Hepatic stellate cell (primary cell): Measurements from ENCODE around the gene EZH1.
"Not testable (repeated sequence)": the region's sequence is repeated elsewhere in the genome, so short reads cannot be mapped to it uniquely, and the experiment has no call there.

Experiments used
- DNase-seq: peaks from one replicate; pipeline ENCODE4 v3.0.0; 2011; ENCODE audit warnings: low spot score

Gene EZH1

DNA sequence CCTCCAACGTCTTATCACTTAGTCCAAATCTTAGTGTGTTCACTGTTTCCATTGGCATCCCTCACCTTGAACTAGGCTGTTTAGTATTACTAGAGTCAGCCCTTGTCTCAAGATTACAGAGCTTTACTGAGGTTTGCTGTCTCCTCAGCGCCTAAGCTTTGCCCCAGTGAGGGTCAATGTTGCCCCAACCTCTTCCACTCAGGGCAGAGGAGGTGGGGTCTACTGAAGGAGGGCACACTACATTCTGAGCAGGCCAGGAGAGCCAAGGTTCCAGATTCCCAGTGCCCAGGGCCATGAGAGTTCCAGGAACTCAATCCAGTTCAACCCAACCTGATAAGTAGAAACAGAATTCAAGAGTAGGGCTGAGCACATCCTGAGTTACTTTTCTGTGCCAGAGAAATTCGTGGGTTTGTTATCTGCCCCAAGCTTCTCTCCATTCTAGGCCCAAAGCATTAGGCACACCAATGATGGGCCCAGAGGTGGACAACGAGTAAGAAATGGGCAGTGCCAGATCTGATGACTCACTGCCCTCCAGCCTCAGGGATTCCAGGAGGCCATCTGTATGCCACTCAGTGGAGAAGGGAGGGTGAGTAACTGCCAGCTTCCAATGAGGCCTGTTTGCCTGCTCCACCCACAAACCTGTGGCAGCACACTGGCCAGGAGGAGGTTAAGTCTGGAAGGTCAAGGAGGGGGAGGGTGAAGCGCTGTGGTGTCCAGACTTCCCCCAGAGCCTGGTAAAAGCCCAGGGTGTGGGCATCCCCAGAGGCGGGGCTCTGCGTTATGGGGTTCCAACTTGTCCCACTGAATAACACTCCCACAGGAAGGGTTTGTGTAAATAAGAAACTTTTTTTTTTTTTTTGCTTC lies 77.5 kb downstream of the EZH1 start:
- DNase-seq: peak; percentile 93

DNA sequence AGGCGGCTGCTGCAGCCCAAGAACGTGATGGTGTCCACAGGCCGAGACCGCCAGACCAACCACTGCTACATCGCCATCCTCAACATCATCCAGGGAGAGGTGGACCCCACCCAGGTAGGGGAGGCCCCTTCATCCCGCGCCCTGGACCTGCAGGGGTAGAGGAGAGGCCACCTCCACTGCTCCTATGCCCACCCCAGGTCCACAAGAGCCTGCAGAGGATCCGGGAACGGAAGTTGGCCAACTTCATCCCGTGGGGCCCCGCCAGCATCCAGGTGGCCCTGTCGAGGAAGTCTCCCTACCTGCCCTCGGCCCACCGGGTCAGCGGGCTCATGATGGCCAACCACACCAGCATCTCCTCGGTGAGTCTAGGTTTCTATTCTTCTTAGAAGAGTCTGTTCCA lies 78.7 kb downstream of the EZH1 start:
- DNase-seq: not testable (repeated sequence)

DNA sequence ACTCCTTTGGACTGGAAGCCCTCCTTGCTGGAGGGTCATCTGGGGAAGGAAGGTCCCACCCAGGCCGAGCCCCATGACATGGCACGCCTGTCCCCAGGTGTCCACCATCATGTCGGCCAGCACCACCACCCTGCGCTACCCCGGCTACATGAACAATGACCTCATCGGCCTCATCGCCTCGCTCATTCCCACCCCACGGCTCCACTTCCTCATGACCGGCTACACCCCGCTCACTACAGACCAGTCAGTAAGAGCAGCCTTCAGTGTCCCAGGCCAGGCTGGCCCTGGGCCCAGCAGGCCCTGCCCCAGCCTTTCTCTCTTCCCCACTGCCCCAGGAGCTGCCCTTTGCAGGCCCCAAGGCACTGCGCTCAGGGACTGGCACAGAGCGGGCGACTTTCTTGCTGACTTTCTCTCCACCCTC lies 79.2 kb downstream of the EZH1 start:
- DNase-seq: no peak

DNA sequence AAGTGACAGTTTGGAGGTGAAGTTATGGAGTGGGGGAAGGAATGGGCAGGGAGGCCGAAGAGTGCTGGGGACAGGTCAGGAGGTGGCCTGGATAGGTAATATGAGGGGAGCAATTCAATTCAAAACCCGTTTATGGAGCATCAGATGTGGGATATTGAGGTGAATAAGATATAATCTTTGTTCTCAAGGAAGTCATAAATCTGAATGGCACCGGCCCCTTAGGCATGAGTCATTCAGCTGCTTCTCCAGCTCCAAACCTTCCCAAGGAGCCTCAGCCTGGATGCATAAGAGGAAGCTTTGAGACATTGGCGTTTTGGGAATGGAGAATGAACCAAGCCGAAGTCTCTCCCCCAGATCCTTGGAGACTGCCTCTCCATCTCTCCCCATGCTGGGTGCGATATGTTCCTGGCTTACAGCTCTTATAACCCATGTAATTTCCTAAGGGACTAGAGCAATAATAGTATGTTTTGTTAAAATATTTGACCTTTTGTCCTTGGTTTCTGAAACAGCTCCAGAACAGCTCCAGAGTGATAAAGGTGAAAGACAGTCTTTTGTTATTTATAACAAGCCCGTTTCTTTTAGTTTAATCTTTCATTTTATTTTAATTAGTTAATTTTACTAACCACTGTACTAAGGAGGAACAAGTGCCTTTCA lies 84.0 kb downstream of the EZH1 start:
- DNase-seq: peak; percentile 77

DNA sequence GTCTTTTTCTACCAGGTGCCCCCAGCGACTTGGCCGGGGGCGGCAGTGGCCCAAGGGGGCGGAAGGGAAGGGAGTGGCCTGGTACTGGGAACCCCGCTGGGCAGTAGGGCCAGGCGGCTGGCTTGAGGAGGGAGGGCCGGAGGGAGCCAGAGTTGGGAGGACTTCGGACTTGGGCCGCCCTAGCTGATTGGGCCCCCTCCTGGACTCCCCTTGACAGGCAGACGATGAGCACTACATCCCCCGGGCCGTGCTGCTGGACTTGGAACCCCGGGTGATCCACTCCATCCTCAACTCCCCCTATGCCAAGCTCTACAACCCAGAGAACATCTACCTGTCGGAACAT lies 84.9 kb downstream of the EZH1 start:
- not testable (repeated sequence) for DNase-seq

DNA sequence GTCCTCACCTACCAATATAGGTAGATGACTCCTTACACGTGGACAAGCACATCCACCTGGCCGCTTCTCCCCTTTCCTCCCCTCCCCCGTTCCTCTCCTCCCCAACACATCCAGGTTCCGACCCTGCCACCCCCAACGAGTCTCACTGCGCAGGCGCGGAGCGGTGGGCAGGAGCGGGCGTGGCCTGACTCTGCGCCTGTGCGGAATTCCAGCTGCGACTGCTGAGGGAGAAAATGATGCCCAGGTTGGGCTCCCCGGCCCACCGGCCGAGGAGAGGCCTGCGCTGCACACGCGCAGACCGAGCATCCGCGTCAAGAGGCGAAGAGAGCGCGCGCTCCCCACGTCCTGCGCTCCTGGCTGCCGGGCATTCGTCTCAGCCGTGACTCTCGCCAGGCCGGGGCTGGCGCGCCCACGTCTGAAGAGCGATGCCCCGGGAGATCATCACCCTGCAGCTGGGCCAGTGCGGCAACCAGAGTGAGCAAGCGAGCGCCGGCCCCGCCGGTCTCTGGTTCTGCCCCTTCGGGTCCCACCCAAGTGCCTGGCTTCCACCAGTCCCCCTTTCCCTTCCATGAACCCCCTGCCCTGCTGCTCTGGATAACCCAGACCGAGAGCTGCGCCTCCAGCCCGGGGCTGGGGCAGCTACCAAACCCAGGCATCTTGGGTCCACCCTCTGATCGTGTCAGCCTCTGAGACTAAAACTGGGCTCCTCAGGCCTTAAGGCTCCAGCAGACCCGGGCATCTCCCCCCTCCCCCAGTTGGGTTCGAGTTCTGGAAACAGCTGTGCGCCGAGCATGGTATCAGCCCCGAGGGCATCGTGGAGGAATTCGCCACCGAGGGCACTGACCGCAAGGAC lies 85.5 kb downstream of the EZH1 start, which contains the start of gene TUBG2:
Gene TUBG2 (plus strand): TSS at position 206 of the 853 bp plus-strand sequence. CDS start 220 bp downstream, at position 426.
- peak; percentile 97 for DNase-seq

DNA sequence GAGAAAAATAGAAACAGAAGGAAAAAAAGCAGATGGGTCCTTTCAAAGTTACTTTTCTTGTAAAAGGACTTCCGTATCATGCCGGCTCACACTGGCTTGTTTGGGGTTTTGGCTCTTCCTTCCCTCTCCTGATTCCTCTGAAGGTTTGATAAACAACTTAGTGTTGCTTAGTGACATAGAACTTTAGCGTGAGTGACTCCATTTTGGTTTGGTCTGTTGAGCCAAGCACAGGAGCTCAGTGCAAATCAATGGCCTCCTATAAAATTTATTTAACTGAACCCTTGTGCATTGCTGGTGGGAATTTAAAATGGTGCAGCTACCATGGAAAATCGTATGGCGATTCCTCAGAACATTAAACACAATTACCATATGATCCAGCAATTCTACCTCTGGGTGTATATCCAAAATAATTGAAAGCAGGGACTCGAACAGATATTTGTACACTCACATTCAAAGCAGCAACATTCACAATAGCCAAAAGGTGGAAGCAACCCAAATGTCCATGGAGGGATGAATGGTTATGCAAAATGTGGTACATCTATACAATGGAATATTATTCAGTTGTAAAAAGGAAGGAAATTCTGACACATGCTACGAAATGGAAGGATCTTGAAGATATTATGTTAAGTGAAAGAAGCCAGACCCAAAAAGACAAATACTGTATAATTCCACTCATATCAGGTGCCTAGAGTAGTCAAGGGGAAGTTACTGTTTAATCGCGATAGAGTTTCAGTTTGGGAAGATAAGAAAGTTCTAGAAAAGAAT lies 86.8 kb downstream of the EZH1 start:
- no peak for DNase-seq

DNA sequence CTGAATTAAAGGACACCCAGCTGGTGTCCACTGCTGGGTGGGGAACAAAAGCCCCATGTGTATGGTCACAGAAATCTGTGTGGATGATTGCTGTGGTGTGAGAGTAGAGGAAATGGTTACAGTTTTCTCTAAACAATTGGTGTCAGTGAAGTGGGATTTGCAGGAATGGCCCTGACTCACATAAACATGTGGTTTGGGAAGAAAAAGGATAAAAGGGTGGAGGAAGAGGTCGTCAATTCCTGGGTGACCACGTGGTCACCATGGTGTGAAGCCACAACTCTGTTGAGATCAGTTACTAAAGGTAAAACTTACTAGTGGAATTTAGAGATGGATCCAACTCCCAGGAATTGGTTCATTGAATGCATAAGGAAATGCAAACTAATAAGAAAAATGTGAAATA lies 89.3 kb downstream of the EZH1 start:
- DNase-seq: no peak

DNA sequence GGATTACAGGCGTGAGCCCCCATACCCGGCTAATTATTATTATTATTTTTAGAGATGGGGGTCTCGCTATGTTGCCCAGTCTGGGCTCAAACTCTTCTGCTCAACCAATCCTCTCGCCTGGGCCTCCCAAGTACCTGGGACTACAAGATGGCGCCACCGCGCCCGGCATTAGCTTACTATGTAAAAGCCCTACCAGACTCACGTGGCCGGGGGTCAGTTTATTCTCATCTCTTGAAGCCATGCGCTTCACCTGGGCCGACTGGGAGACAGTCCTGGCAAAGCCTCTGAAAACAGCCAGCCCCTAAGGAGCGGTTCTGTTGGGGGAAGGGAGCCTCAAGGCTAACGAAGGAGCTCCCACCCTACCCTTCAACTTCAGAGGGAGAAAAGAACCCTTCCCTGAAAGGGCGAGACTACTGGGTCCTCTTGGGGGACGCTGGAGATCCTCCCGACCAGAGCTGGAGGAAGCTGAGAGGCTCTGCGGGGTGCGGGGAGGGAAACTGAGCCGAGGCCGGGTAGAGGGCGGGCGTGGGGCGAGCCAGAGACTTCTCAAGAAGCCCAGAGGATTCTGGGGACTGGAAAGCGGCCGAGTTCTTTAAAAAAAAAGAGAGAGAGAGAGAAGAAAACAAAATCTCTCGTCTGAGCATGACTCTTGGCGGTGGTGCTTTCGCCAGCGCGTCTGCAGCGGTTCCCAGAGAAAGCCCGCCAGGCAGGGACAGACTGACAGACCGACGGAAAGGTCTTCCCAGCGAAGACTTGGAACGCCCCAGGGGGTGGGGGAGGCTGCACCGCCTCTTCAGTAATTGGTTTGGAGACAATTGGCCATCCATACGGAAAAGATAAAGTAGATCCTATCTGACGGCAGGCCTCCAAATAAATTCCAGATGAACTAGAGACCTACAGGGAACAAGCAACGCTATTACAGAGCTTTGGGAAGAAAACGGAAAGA lies 91.4 kb downstream of the EZH1 start:
- DNase-seq: peak; percentile 62

DNA sequence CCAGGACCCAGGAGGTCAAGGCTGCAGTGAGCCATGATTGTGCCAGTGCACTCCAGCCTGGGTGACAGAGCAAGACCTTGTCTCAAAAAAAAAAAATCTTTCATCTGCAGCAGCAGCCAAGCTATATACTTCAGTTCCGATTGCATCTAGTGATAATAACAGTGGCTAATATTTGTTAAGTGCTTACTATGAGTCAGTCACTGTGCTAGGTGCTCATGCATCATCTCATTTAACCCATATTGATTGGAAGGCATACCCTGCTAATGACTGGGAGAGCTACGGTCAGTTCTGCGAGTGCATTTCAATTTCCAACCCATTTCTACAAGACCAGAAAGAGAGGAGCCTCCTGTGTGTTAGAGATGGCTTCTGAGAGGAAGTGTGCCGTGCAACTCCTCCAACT lies 93.4 kb downstream of the EZH1 start:
- DNase-seq: no peak
